SK-N-SH (cell line): ENCODE measurements around the gene DOCK8.

Experiments
- EP300 ChIP-seq, 2 experiments: IDR thresholded peaks; 2 replicates each; pipeline versions ENCODE4 v1.4.0 to v1.6.1; 2012; ENCODE audit warnings: borderline replicate concordance in 1 of 2, low read depth in 1 of 2, low read length in 1 of 2
- FOXM1 ChIP-seq: IDR thresholded peaks from 2 replicates; pipeline ENCODE4 v1.4.0; 2012; ENCODE audit warnings: low read depth, mild to moderate bottlenecking
- GATA2 ChIP-seq: sonication (generic); formaldehyde crosslinking; IDR thresholded peaks from 2 replicates; pipeline ENCODE4 v1.5.0; 2020; ENCODE audit warnings: mild to moderate bottlenecking, missing genetic modification reagents
- NRF1 ChIP-seq: IDR thresholded peaks from 2 replicates; pipeline ENCODE4 v1.6.1; 2012; ENCODE audit warnings: low read depth, mild to moderate bottlenecking, low read length
- PBX3 ChIP-seq: IDR thresholded peaks from 2 replicates; pipeline ENCODE4; 2012
- RXRA ChIP-seq: IDR thresholded peaks from 2 replicates; pipeline ENCODE4 v1.4.0; 2012; ENCODE audit warnings: low read depth, mild to moderate bottlenecking, borderline replicate concordance
- TEAD4 ChIP-seq: IDR thresholded peaks from 2 replicates; pipeline ENCODE4 v1.4.0; 2012; ENCODE audit warnings: mild to moderate bottlenecking, borderline replicate concordance; ENCODE audit not compliant: insufficient read depth
- YY1 ChIP-seq: IDR thresholded peaks from 2 replicates; pipeline ENCODE4 v1.4.0; 2012; ENCODE audit warnings: low read depth, mild to moderate bottlenecking
- TF ChIP-seq, protein P1 (sequence below): fragments of 200-600 bp; sonication (generic); IDR thresholded peaks from 2 replicates; pipeline ENCODE4 v1.6.1; 2017; ENCODE audit warnings: antibody characterized with exemption, mild to moderate bottlenecking, moderate library complexity
- TF ChIP-seq, protein P2 (sequence below): IDR thresholded peaks from 2 replicates; pipeline ENCODE4 v1.4.0; 2012; ENCODE audit warnings: low read depth
- TF ChIP-seq, protein P3 (sequence below): IDR thresholded peaks from 2 replicates; pipeline ENCODE4 v1.4.0; 2012; ENCODE audit warnings: low read depth, borderline replicate concordance
- TF ChIP-seq, protein P4 (sequence below): fragments of 150-350 bp; IDR thresholded peaks from 2 replicates; pipeline ENCODE4 v1.6.1; 2017; ENCODE audit warnings: antibody characterized with exemption, low read length, low read depth, borderline replicate concordance

- no peak for TF ChIP-seq GATA2 (CRISPR knock-in tag)
- TF ChIP-seq, protein P1, sequence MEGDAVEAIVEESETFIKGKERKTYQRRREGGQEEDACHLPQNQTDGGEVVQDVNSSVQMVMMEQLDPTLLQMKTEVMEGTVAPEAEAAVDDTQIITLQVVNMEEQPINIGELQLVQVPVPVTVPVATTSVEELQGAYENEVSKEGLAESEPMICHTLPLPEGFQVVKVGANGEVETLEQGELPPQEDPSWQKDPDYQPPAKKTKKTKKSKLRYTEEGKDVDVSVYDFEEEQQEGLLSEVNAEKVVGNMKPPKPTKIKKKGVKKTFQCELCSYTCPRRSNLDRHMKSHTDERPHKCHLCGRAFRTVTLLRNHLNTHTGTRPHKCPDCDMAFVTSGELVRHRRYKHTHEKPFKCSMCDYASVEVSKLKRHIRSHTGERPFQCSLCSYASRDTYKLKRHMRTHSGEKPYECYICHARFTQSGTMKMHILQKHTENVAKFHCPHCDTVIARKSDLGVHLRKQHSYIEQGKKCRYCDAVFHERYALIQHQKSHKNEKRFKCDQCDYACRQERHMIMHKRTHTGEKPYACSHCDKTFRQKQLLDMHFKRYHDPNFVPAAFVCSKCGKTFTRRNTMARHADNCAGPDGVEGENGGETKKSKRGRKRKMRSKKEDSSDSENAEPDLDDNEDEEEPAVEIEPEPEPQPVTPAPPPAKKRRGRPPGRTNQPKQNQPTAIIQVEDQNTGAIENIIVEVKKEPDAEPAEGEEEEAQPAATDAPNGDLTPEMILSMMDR = no peak
- TF ChIP-seq FOXM1 = no peak
- TF ChIP-seq EP300 (IDR thresholded peaks at IDR 0.05; ENCODE audit: borderline replicate concordance in 1 of 2, low read depth in 1 of 2, low read length in 1 of 2) = no peak
- no peak for TF ChIP-seq YY1
- TF ChIP-seq RXRA = no peak
- TF ChIP-seq, protein P2, sequence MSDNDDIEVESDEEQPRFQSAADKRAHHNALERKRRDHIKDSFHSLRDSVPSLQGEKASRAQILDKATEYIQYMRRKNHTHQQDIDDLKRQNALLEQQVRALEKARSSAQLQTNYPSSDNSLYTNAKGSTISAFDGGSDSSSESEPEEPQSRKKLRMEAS = no peak
- TF ChIP-seq, protein P3, sequence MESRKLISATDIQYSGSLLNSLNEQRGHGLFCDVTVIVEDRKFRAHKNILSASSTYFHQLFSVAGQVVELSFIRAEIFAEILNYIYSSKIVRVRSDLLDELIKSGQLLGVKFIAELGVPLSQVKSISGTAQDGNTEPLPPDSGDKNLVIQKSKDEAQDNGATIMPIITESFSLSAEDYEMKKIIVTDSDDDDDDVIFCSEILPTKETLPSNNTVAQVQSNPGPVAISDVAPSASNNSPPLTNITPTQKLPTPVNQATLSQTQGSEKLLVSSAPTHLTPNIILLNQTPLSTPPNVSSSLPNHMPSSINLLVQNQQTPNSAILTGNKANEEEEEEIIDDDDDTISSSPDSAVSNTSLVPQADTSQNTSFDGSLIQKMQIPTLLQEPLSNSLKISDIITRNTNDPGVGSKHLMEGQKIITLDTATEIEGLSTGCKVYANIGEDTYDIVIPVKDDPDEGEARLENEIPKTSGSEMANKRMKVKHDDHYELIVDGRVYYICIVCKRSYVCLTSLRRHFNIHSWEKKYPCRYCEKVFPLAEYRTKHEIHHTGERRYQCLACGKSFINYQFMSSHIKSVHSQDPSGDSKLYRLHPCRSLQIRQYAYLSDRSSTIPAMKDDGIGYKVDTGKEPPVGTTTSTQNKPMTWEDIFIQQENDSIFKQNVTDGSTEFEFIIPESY = no peak
- TF ChIP-seq NRF1 = no peak
- no peak for TF ChIP-seq PBX3
- TF ChIP-seq, protein P4, sequence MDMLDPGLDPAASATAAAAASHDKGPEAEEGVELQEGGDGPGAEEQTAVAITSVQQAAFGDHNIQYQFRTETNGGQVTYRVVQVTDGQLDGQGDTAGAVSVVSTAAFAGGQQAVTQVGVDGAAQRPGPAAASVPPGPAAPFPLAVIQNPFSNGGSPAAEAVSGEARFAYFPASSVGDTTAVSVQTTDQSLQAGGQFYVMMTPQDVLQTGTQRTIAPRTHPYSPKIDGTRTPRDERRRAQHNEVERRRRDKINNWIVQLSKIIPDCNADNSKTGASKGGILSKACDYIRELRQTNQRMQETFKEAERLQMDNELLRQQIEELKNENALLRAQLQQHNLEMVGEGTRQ = no peak
- TF ChIP-seq TEAD4 = no peak
These were observed 159.1 kb downstream of the DOCK8 start for GRCh38 chr9:373759-374206.
